Esophagus (tissue), 2 donors: ENCODE data around the gene CACNA1B. TPM values are rescaled to one million over a fixed set of nuclear protein-coding genes. Genes with fewer than 3 reads are reported as not detected.

Source experiments
- H3K27ac ChIP-seq, 2 donors: one replicate each; pipeline ENCODE4 v1.5.1; 2013; ENCODE audit warnings: low read depth in 2 of 2, mild to moderate bottlenecking in 2 of 2, inconsistent platforms in 1 of 2, low read length in 1 of 2, moderate library complexity in 1 of 2
- H3K27me3 ChIP-seq, 2 donors: one replicate each; pipeline ENCODE4 v1.6.1; 2013; ENCODE audit warnings: low read length in 2 of 2, control low read depth in 1 of 2, mild to moderate bottlenecking in 1 of 2; ENCODE audit not compliant: insufficient read depth in 2 of 2, control insufficient read depth in 1 of 2
- H3K36me3 ChIP-seq, 2 donors: one replicate each; pipeline ENCODE4 v1.6.1; 2013; ENCODE audit warnings: low read length in 1 of 2; ENCODE audit not compliant: control insufficient read depth in 2 of 2, insufficient read depth in 2 of 2
- H3K4me1 ChIP-seq, 2 donors: one replicate each; pipeline ENCODE4 v1.6.1; 2013; ENCODE audit warnings: low read length in 1 of 2; ENCODE audit not compliant: control insufficient read depth in 2 of 2, insufficient read depth in 2 of 2
- H3K4me3 ChIP-seq, 2 donors: one replicate each; pipeline ENCODE4 v1.5.1; 2013; ENCODE audit warnings: low read length in 2 of 2, mild to moderate bottlenecking in 2 of 2, low read depth in 1 of 2, moderate library complexity in 1 of 2
- H3K9me3 ChIP-seq, 2 donors: one replicate each; pipeline ENCODE4 v1.6.1; 2013; ENCODE audit warnings: mild to moderate bottlenecking in 2 of 2, low read depth in 1 of 2, low read length in 1 of 2, moderate library complexity in 1 of 2; ENCODE audit not compliant: control insufficient read depth in 2 of 2, insufficient read depth in 1 of 2
- WGBS, 2 donors: extraction: QIAGEN DNeasy Blood & Tissue Kit; methylation state at CpG; one replicate each; pipeline ENCODE4 v1.1.7; 2013; 5-methylcytosine and 5-hydroxymethylcytosine counted together
- polyA plus RNA-seq, 2 donors: library from polyadenylated mRNA; stranded (reverse); fragments of 200-250 nt; gene quantifications; one replicate each; pipeline ENCODE4 v1.2.3, GENCODE V29; 2013
- donor health status: healthy with polysubstance abuse.
- donor health status: Bipolar disorder and iron deficiency.

CACNA1B gene
- polyA plus RNA-seq, 2 donors, result under 0.01 TPM

DNA sequence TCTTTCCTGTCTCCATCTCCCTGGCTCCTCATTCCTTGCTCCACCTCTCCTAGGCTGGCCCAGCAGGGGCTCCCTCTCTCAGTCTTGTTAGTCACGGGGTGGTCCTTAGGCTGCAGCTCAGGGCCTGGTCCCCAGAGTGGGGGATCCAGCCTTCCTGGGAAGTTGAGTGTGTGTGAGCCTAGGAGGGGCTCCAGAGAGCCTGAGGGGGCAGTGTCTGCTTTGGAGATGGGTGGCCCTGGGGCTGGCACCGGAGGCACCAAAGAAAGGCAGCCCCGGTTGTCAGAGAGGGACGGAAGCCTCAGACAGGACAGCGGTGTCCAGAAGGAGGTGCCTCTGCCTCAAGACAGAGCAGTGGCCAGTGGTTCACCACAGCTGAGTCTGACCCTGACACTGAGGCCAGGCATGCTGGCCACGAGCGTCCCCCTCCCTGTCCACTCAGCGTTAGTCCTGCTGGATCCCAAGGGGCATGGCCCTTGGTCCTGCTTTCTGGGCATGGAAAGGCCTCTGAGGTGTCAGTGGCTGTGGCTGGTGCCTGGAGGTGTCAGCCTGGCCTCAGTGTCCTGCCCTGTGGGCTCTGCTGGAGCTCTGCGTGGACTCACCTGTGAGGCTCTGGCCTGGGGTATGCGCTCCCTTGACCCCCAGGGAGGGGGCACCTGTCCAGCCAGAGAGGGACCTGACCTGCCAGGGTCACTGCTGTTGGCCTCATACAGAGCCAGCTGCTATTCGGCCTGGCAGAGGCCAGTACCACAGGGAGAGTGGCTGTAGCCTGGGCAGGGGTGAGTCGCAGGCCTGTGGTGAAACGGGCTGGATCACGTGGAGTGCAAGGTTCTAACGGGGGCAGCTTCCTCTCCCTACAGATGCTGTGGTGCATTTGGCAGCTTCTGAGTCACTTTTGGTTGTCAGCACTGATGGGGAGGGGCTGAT, 130.6 kb downstream of the CACNA1B start:
- Histone ChIP-seq H3K36me3 (no peaks in the 10 kb centered on the region), H3K27me3 (no peaks in the 10 kb centered on the region), H3K27ac (no peak overlapping the region), H3K4me1 (no peaks in the 10 kb centered on the region), H3K4me3 (no peak overlapping the region), H3K9me3 (no peaks in the 10 kb centered on the region)
- 80 to 83% methylated on average over 15 of the region's 15 CpGs for WGBS, 2 donors

DNA sequence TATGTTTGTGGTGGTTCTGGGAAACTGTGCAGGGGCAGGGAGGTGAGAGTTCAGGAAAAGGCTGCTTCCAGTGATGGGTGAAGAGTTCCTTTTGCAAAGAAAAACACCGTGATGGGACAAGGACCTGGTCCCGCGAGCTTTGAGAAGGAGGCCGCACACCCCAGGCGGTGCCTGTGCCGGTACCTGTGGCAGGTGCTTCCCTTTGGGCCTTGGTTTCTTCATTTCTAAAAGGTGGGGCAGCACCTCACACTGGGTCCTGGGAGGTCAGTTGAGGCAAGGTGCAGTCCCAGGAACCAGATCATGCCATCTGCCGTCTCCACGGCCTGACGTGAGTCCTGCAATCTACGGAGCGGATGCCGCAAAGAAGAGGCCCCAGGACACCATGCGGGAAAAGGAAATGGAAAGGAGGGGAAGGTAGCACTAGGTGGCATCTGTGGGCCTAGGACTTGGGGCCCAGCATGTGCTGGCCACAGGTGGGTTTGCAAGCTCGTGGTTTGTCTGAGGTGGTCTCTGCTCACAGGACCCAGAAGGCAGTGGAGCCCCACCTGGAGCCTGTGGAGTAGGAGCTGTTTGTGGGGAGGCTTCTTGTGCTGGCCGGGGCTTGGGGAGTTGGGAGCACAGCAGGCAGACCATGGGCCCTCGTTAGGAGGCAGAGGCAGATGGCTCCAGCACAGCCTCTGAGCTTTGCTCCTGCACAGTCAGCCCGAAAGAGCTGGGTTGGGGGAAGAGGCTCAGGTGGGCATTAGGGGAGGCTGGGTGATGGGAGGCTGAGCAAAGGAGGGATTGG, 131.6 kb downstream of the CACNA1B start:
- 86 to 89% methylated on average over 17 of the region's 17 CpGs for WGBS, 2 donors
- Histone ChIP-seq H3K4me1 (no peaks in the 10 kb centered on the region), H3K27ac (no peak overlapping the region)

GRCh38 chr9:138009803-138010690, 132.5 kb downstream of the CACNA1B start:
- 73 to 76% methylated on average over 16 of the region's 16 CpGs for WGBS, 2 donors
- no peak overlapping the region for H3K27ac ChIP-seq
- H3K36me3 ChIP-seq, result no peaks in the 10 kb centered on the region
- H3K4me3 ChIP-seq, result no peak overlapping the region
- H3K9me3 ChIP-seq, result no peaks in the 10 kb centered on the region
- no peaks in the 10 kb centered on the region for H3K27me3 ChIP-seq
- H3K4me1 ChIP-seq, result no peaks in the 10 kb centered on the region

More for the DNA sequence above, 131.6 kb downstream of the CACNA1B start:
- no peaks in the 10 kb centered on the region for H3K9me3 ChIP-seq
- H3K4me3 ChIP-seq, result no peak overlapping the region
- no peaks in the 10 kb centered on the region for H3K27me3 ChIP-seq
- H3K36me3 ChIP-seq, result no peaks in the 10 kb centered on the region

GRCh38 chr9:138010861-138011260, 133.3 kb downstream of the CACNA1B start:
- H3K36me3 ChIP-seq, result no peaks in the 10 kb centered on the region
- 58 to 59% methylated on average over 8 of the region's 8 CpGs for WGBS, 2 donors
- no peaks in the 10 kb centered on the region for H3K27me3 ChIP-seq
- no peak overlapping the region for H3K27ac ChIP-seq
- no peaks in the 10 kb centered on the region for H3K4me1 ChIP-seq
- H3K9me3 ChIP-seq, result no peaks in the 10 kb centered on the region
- H3K4me3 ChIP-seq, result no peak overlapping the region

- H3K27ac ChIP-seq, result no peak overlapping the region
- 86 to 87% methylated on average over 4 of the region's 4 CpGs for WGBS, 2 donors
- H3K9me3 ChIP-seq, result no peaks in the 10 kb centered on the region
- H3K4me3 ChIP-seq, result no peak overlapping the region
- no peaks in the 10 kb centered on the region for H3K36me3 ChIP-seq
- H3K27me3 ChIP-seq, result no peaks in the 10 kb centered on the region
- no peaks in the 10 kb centered on the region for H3K4me1 ChIP-seq
These were observed 134.4 kb downstream of the CACNA1B start for GRCh38 chr9:138011951-138012500.

DNA sequence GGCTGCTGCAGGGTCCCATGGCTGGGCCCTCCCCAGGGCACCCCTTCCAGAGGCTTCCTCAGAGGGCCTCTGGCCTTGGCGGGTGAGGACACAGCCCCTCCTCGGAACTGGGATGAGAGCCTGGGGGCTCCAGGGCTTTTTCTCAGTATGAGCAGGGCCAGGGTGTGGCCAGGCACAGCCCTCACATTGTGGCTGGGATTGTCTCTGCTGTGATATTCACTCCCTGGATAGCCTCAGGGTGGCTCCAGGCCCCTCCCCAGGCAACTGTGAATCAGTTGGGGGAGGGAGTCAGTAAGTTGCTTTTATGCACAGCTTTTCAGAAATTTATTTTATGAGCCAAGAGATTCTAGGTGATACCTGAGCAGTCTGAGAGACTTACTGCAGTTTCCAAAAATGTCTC, 135.7 kb downstream of the CACNA1B start:
- 60 to 68% methylated on average over 2 of the region's 2 CpGs for WGBS, 2 donors
- H3K27me3 ChIP-seq, result no peaks in the 10 kb centered on the region
- no peak overlapping the region for H3K4me3 ChIP-seq
- H3K27ac ChIP-seq, result no peak overlapping the region
- H3K9me3 ChIP-seq, result no peaks in the 10 kb centered on the region
- H3K36me3 ChIP-seq, result no peaks in the 10 kb centered on the region
- H3K4me1 ChIP-seq, result no peaks in the 10 kb centered on the region

- Histone ChIP-seq H3K4me1 (no peaks in the 10 kb centered on the region), H3K36me3 (no peaks in the 10 kb centered on the region), H3K4me3 (no peak overlapping the region), H3K9me3 (no peaks in the 10 kb centered on the region), H3K27ac (no peak overlapping the region), H3K27me3 (no peaks in the 10 kb centered on the region)
- WGBS, 2 donors, result 66 to 69% methylated on average over 15 of the region's 15 CpGs
These were observed 136.4 kb downstream of the CACNA1B start for GRCh38 chr9:138013836-138014562.

DNA sequence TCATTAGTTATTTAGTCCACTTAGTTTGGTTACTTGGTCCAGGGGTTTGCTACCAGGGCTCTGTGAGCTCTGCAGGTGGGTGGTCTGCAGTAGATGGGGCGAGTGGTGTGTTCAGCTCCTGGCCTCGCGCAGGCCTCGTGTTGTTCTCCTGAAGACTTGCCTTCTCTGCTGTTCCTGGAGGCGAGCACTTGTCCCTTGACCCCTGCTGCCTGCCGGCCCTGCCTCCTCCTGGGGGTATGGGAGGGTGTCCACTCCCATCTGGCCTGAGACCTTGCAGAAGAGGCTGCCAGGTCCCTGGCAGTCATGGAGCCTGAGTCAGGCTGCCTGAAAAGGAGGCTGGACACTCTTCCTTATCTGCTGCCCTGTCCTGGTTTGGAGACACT, 137.0 kb downstream of the CACNA1B start:
- H3K27me3 ChIP-seq, result no peaks in the 10 kb centered on the region
- H3K4me1 ChIP-seq, result no peaks in the 10 kb centered on the region
- no peaks in the 10 kb centered on the region for H3K36me3 ChIP-seq
- H3K27ac ChIP-seq, result no peak overlapping the region
- WGBS, 2 donors, result 83 to 84% methylated on average over 6 of the region's 6 CpGs
- H3K9me3 ChIP-seq, result no peaks in the 10 kb centered on the region
- no peak overlapping the region for H3K4me3 ChIP-seq
